Fibroblast of skin of right biceps (primary cell): ENCODE data around the gene ZC3H18.
A peak's percentile ranks its signal among the peaks of the same experiment; 100 is the strongest.
"Not testable (repeated sequence)": the region's sequence is repeated elsewhere in the genome, so short reads cannot be mapped to it uniquely, and the experiment has no call there.

ENCODE experiments used
- DNase-seq: peaks from one replicate; pipeline ENCODE4 v3.0.0-alpha.2; 2013

The ZC3H18 gene

GRCh38 chr16:88658714-88659113 is 88.5 kb downstream of the ZC3H18 start:
- no peak for DNase-seq

GRCh38 chr16:88659160-88659559 is 89.0 kb downstream of the ZC3H18 start:
- DNase-seq, result no peak

- DNase-seq, result no peak
Measured at GRCh38 chr16:88661468-88661867, 91.3 kb downstream of the ZC3H18 start.

GRCh38 chr16:88662222-88662842 is 92.1 kb downstream of the ZC3H18 start:
- DNase-seq, result no peak

- DNase-seq, result peak; percentile 97
Measured at GRCh38 chr16:88662843-88663606, 92.8 kb downstream of the ZC3H18 start, which contains the start of gene MVD. MVD (minus strand) TSS chr16:88663091; CDS start chr16:88663080, 11 bp downstream.

GRCh38 chr16:88665148-88665547 is 94.9 kb downstream of the ZC3H18 start:
- DNase-seq, result no peak

GRCh38 chr16:88665570-88665969 is 95.4 kb downstream of the ZC3H18 start:
- DNase-seq, result no peak

- DNase-seq, result no peak
Measured at GRCh38 chr16:88667461-88667860, 97.3 kb downstream of the ZC3H18 start.

GRCh38 chr16:88669493-88669892 is 99.3 kb downstream of the ZC3H18 start:
- DNase-seq, result not testable (repeated sequence)

- peak; percentile 20 for DNase-seq
Measured at GRCh38 chr16:88669980-88670379, 99.8 kb downstream of the ZC3H18 start.

- no peak for DNase-seq
Measured at GRCh38 chr16:88671806-88672205, 101.6 kb downstream of the ZC3H18 start.

- DNase-seq, result no peak
Measured at GRCh38 chr16:88672776-88673175, 102.6 kb downstream of the ZC3H18 start.

GRCh38 chr16:88673716-88674379 is 103.6 kb downstream of the ZC3H18 start:
- no peak for DNase-seq

GRCh38 chr16:88676502-88677242 is 106.5 kb downstream of the ZC3H18 start:
- DNase-seq, result no peak

GRCh38 chr16:88677721-88678120 is 107.5 kb downstream of the ZC3H18 start:
- no peak for DNase-seq

GRCh38 chr16:88678224-88678979 is 108.2 kb downstream of the ZC3H18 start:
- no peak for DNase-seq

GRCh38 chr16:88680554-88681083 is 110.4 kb downstream of the ZC3H18 start:
- DNase-seq, result no peak

GRCh38 chr16:88681084-88681680 is 111.0 kb downstream of the ZC3H18 start:
- DNase-seq, result no peak
